ENCODE measurements around the gene RAI14. TPM values are rescaled to one million over a fixed set of nuclear protein-coding genes. Genes with fewer than 3 reads are reported as not detected.

Gene RAI14
- total RNA-seq, 1 experiment from 2014 or later: 23.6 TPM

- TF ChIP-seq CTCF (conservative IDR thresholded peaks at IDR 0.05; ENCODE audit: low read depth, low read length) (no peak), EZH2 (IDR thresholded peaks at IDR 0.05; ENCODE audit: borderline replicate concordance, low read depth, low read length, poor library complexity, severe bottlenecking) (no peak)
- Histone ChIP-seq H3K4me1 (ENCODE audit: insufficient read depth, low read length, poor library complexity, severe bottlenecking) (no peaks in the 10 kb centered on the region), H3K27ac (ENCODE audit: low read depth, low read length, poor library complexity, severe bottlenecking) (no peak overlapping the region), H3K9me3 (ENCODE audit: low read depth, low read length, poor library complexity, severe bottlenecking) (peaks cover 8% of the 10 kb centered on the region), H3K27me3 (replicated peaks; ENCODE audit: insufficient read depth, low read depth, low read length, poor library complexity) (no peaks in the 10 kb centered on the region), H3K4me3 (ENCODE audit: low read depth, low read length, poor library complexity, severe bottlenecking) (no peak overlapping the region), H3K36me3 (ENCODE audit: insufficient read depth, low read length, poor library complexity, severe bottlenecking) (no peaks in the 10 kb centered on the region)
- BruUV-seq (replicated peaks): no TSS peak
- intact Hi-C loops (cut with micrococcal nuclease; ENCODE audit: unreplicated experiment): no loop called here
- CTCF ChIA-PET: no interaction called here
- no peak for DNase-seq (ENCODE audit: low spot score)
- POLR2A ChIA-PET (ENCODE audit: low non-redundant PET): interaction anchor here (0.6 kb wide), 1 partner anchor 52 kb away, joined by 3 read pairs; no protein-coding TSS in a partner anchor
Observed at GRCh38 chr5:34789639-34790038, 133.5 kb downstream of the RAI14 start.

GRCh38 chr5:34790069-34790468 is 133.9 kb downstream of the RAI14 start:
- DNase-seq (ENCODE audit: low spot score): no peak
- POLR2A ChIA-PET (ENCODE audit: low non-redundant PET): no interaction called here
- Histone ChIP-seq H3K4me3 (ENCODE audit: low read depth, low read length, poor library complexity, severe bottlenecking) (no peak overlapping the region), H3K36me3 (ENCODE audit: insufficient read depth, low read length, poor library complexity, severe bottlenecking) (no peaks in the 10 kb centered on the region), H3K27me3 (replicated peaks; ENCODE audit: insufficient read depth, low read depth, low read length, poor library complexity) (no peaks in the 10 kb centered on the region), H3K27ac (ENCODE audit: low read depth, low read length, poor library complexity, severe bottlenecking) (no peak overlapping the region), H3K9me3 (ENCODE audit: low read depth, low read length, poor library complexity, severe bottlenecking) (peaks cover 8% of the 10 kb centered on the region), H3K4me1 (ENCODE audit: insufficient read depth, low read length, poor library complexity, severe bottlenecking) (no peaks in the 10 kb centered on the region)
- TF ChIP-seq EZH2 (IDR thresholded peaks at IDR 0.05; ENCODE audit: borderline replicate concordance, low read depth, low read length, poor library complexity, severe bottlenecking) (no peak), CTCF (conservative IDR thresholded peaks at IDR 0.05; ENCODE audit: low read depth, low read length) (no peak)
- CTCF ChIA-PET: no interaction called here
- intact Hi-C loops (cut with micrococcal nuclease; ENCODE audit: unreplicated experiment): no loop called here
- no TSS peak for BruUV-seq (replicated peaks)

- POLR2A ChIA-PET (ENCODE audit: low non-redundant PET): no interaction called here
- CTCF ChIA-PET: no interaction called here
- TF ChIP-seq EZH2 (IDR thresholded peaks at IDR 0.05; ENCODE audit: borderline replicate concordance, low read depth, low read length, poor library complexity, severe bottlenecking): no peak
- no peak for TF ChIP-seq CTCF (conservative IDR thresholded peaks at IDR 0.05; ENCODE audit: low read depth, low read length)
- Histone ChIP-seq H3K27ac (ENCODE audit: low read depth, low read length, poor library complexity, severe bottlenecking) (no peak overlapping the region), H3K27me3 (replicated peaks; ENCODE audit: insufficient read depth, low read depth, low read length, poor library complexity) (no peaks in the 10 kb centered on the region), H3K36me3 (ENCODE audit: insufficient read depth, low read length, poor library complexity, severe bottlenecking) (no peaks in the 10 kb centered on the region), H3K9me3 (ENCODE audit: low read depth, low read length, poor library complexity, severe bottlenecking) (peaks cover 7% of the 10 kb centered on the region), H3K4me3 (ENCODE audit: low read depth, low read length, poor library complexity, severe bottlenecking) (no peak overlapping the region), H3K4me1 (ENCODE audit: insufficient read depth, low read length, poor library complexity, severe bottlenecking) (no peaks in the 10 kb centered on the region)
- no peak for DNase-seq (ENCODE audit: low spot score)
- no TSS peak for BruUV-seq (replicated peaks)
- intact Hi-C loops (cut with micrococcal nuclease; ENCODE audit: unreplicated experiment): no loop called here
Observed at GRCh38 chr5:34791761-34792244, 135.7 kb downstream of the RAI14 start.

Measured in A673 (cell line).